Glutamatergic neuron (in vitro differentiated cells): ENCODE results near the gene H2AZ2. TPM values are rescaled to one million over a fixed set of nuclear protein-coding genes. Genes with fewer than 3 reads are reported as not detected.

Experiments
- DNase-seq: peaks from one replicate; pipeline ENCODE4 v3.0.0; 2022
- H3K27ac Mint-ChIP-seq: one replicate; pipeline ENCODE4 v1.8.0; 2020; ENCODE audit warnings: mild to moderate bottlenecking, mixed read lengths, inconsistent platforms; ENCODE audit not compliant: unreplicated experiment
- H3K27me3 Mint-ChIP-seq: one replicate; pipeline ENCODE4 v1.8.0; 2020; ENCODE audit warnings: mild to moderate bottlenecking, moderate library complexity, mixed read lengths, inconsistent platforms; ENCODE audit not compliant: unreplicated experiment
- H3K36me3 Mint-ChIP-seq: one replicate; pipeline ENCODE4 v1.8.0; 2020; ENCODE audit warnings: mild to moderate bottlenecking, mixed read lengths, inconsistent platforms; ENCODE audit not compliant: unreplicated experiment
- H3K4me1 Mint-ChIP-seq: one replicate; pipeline ENCODE4 v1.8.0; 2020; ENCODE audit warnings: mild to moderate bottlenecking, low read depth, mixed read lengths, inconsistent platforms; ENCODE audit not compliant: unreplicated experiment
- H3K4me3 Mint-ChIP-seq: one replicate; pipeline ENCODE4 v1.8.0; 2020; ENCODE audit warnings: mild to moderate bottlenecking, mixed read lengths, inconsistent platforms; ENCODE audit not compliant: unreplicated experiment
- H3K9me3 Mint-ChIP-seq: one replicate; pipeline ENCODE4 v1.8.0; 2020; ENCODE audit warnings: mild to moderate bottlenecking, moderate library complexity, mixed read lengths, inconsistent platforms; ENCODE audit not compliant: unreplicated experiment
- total RNA-seq: library from RNA; stranded (reverse); fragmentation: NEBNext Ultra II Directional; extraction: Animal tissue kit (Norgen Biotek cat#: 25700); gene quantifications from one replicate; pipeline ENCODE4 v1.2.1, GENCODE V29; 2021; ENCODE audit not compliant: unreplicated experiment
- TF ChIP-seq, protein P1 (sequence below): fragments of 200-600 bp; sonication (generic); IDR thresholded peaks from one replicate; pipeline ENCODE4 v1.5.0; 2021; ENCODE audit not compliant: partially characterized antibody, unreplicated experiment

The H2AZ2 gene
- total RNA-seq, 1 donor from 2014 or later, result 180 TPM

DNA sequence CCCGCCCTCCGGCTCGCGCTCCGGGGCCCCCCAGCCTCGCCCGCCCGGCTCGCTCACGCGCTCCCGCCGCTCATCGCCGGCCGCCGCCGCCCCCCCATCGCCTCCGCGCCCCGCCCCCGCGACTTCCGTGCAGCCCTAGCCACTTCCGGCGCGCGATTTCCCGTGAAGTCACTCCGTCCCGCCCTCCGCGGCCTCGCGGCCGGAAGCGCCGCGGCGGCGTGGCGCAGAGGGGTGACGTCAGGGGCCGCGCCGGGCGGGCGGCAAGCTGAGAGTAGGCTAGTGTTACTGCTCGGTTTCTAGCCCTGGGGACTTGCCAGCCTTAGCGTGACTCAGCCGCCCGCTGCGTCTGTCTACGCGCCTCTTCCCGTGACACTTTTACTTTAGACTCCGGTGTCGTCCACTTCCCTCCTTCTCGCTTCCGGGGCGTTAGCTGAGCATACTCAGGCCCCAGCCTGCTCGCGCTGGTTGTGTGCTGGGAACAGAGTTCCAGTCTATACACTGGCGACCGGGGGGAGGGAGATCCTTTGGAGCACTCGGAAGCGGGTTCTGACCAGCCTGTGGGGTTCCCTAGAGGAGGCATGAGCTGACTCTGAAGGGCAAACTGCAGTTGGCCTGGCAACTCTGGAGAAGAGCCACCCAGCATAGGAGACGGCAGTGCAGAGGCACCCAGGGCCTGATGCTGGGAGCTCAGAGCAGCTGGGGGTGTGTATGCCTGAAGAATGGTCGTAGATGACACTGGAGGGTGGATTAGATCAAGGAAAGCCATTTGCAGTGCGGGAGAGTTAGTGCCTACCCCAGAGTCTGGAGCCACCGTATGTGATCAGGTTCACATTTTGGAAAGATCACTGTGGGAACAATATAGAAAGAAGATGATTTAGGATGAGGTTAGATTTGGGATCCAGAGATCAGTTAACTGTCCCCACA is 37.8 kb upstream of the H2AZ2 start, which contains the start of gene PURB:
TSS of gene PURB (minus strand) at position 137 of the 924 bp plus-strand sequence. CDS start 182 bp downstream, outside the sequence.
- peaks cover 10% of the 10 kb centered on the region for H3K27me3 Mint-ChIP-seq
- no peaks in the 10 kb centered on the region for H3K36me3 Mint-ChIP-seq
- peak within 1 kb of the TSS; percentile 98 for H3K27ac Mint-ChIP-seq
- H3K9me3 Mint-ChIP-seq, result peaks cover 10% of the 10 kb centered on the region
- TF ChIP-seq, protein P1, sequence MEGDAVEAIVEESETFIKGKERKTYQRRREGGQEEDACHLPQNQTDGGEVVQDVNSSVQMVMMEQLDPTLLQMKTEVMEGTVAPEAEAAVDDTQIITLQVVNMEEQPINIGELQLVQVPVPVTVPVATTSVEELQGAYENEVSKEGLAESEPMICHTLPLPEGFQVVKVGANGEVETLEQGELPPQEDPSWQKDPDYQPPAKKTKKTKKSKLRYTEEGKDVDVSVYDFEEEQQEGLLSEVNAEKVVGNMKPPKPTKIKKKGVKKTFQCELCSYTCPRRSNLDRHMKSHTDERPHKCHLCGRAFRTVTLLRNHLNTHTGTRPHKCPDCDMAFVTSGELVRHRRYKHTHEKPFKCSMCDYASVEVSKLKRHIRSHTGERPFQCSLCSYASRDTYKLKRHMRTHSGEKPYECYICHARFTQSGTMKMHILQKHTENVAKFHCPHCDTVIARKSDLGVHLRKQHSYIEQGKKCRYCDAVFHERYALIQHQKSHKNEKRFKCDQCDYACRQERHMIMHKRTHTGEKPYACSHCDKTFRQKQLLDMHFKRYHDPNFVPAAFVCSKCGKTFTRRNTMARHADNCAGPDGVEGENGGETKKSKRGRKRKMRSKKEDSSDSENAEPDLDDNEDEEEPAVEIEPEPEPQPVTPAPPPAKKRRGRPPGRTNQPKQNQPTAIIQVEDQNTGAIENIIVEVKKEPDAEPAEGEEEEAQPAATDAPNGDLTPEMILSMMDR, result no peak
- peaks cover 20% of the 10 kb centered on the region for H3K4me1 Mint-ChIP-seq
- DNase-seq, result peak; percentile 95
- H3K4me3 Mint-ChIP-seq, result peak within 1 kb of the TSS; percentile 95

DNA sequence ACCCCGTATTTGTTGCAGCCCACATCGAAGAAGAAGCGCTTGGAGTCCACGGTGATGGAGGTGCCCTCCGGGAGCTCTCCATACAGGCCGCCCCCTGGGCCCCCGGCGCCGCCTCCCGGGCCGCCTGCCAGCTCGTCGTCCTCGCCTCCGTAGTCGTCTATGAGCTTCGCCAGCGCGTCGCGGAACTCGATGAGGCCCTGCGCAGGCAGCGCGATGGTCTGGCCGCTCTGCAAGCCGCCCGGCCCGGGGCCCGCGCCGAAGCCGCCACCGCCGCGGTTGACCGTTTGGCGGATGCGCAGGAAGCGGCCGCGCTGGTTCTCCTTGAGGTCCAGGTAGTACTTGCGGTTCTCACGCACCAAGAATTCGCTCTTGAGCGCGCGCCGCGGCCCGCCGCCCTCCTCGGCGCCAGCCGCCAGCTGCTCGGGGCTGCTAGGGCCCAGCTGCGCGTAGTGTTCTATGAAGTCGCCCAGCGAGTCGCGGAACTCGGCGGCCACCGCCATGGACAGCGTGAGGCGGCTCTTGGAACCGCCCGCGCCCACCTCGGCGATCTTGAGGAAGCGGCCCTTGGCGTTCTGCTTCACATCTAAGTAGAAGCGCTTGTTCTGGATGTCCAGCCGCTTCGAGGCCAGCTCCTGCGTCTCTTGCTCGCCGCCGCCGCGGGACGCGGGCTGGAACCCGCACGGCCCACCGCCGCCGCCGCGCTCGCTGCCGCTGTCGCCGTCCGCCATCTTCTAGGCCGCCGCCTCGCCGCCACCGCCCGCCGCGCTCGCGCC is 36.9 kb upstream of the H2AZ2 start:
- H3K27ac Mint-ChIP-seq, result peak overlapping the region; percentile 95
- no peaks in the 10 kb centered on the region for H3K36me3 Mint-ChIP-seq
- H3K4me1 Mint-ChIP-seq, result peaks cover 23% of the 10 kb centered on the region
- peaks cover 10% of the 10 kb centered on the region for H3K9me3 Mint-ChIP-seq
- peak overlapping the region; percentile 90 for H3K4me3 Mint-ChIP-seq
- TF ChIP-seq, protein P1, result no peak
- DNase-seq, result peak; percentile 66
- H3K27me3 Mint-ChIP-seq, result peaks cover 10% of the 10 kb centered on the region

DNA sequence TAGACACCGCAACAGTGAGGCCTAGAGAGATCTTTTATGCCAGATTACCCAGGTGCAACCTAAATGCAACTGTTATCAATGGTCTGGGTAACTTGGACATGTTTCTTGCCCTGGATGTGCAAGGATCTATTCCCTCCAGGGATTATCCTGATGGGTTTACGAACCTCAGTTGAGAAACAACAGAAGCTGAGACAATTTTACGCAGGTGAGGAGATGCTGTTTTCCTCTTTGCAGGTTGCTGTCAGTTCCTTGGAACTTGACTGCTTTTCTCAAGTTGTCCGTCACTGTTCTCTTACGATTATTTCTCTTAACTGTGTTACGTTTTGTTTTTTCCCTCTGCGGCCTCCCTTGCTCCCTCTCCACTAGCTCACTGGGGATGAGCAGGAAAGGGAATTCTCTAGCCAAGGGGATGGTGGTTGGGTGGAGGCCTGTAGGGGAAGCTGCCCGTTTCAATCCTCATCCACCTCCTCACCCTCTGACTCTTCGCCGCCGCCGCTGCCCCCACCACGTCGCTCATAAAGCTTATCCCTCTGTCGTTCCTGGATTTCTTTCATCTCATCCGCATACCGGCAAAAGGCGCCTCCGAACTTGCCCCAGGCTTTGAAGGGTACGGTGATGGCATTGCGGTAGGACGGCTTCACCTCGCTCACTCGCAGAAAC is 36.2 kb upstream of the H2AZ2 start:
- Mint-ChIP-seq H3K4me3 (peak overlapping the region; percentile 90), H3K36me3 (no peaks in the 10 kb centered on the region), H3K9me3 (peaks cover 8% of the 10 kb centered on the region), H3K4me1 (peaks cover 23% of the 10 kb centered on the region), H3K27me3 (peaks cover 10% of the 10 kb centered on the region), H3K27ac (peak overlapping the region; percentile 95)
- TF ChIP-seq, protein P1, result no peak
- no peak for DNase-seq

DNA sequence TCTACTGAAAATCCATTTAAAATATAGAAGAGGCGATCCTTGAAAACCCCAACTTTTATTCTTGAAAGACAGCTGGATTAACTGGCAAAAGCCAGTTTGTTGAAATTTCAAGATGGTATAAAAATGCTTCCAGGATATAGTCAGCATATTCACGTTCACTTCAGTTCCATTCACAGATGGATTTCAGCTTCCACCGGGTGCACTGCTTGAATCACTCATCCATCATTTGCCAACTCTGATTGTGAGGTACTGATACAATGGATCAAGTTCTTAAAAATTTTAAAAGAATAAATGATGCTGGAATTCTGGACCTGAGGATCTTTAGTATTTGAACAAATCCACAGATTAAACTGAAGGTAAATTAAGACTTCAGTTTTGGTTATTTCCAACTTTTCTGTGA is 35.0 kb upstream of the H2AZ2 start:
- TF ChIP-seq, protein P1, result no peak
- Mint-ChIP-seq H3K4me3 (peak overlapping the region; percentile 90), H3K9me3 (peaks cover 7% of the 10 kb centered on the region), H3K27ac (no peak overlapping the region), H3K4me1 (peaks cover 23% of the 10 kb centered on the region), H3K27me3 (peaks cover 10% of the 10 kb centered on the region), H3K36me3 (no peaks in the 10 kb centered on the region)
- DNase-seq, result no peak
